Adrenal gland (tissue), 5 donors: ENCODE measurements around the gene UROC1.

Experiments used
- POLR2A ChIP-seq, 2 donors: fragments of 450-650 bp; IDR thresholded peaks; one replicate each; pipeline ENCODE4 v1.6.1; 2017; ENCODE audit warnings: antibody characterized with exemption in 2 of 2, mild to moderate bottlenecking in 2 of 2, moderate library complexity in 1 of 2
- TF ChIP-seq, protein P1 (sequence below), 6 experiments: fragments of 450-650 bp in 4 of 6; fragments of 200-600 bp in 2 of 6; sonication (generic) in 1 of 6; IDR thresholded peaks; 1 replicate in 5 of 6; 2 replicates in 1 of 6; pipeline versions ENCODE4 v1.5.1 to v1.8.0; 2016 to 2021; ENCODE audit warnings: antibody characterized with exemption in 6 of 6, mild to moderate bottlenecking in 2 of 6, moderate library complexity in 1 of 6
- donor health status: DM: no; HTN: no; CAD: no.

DNA sequence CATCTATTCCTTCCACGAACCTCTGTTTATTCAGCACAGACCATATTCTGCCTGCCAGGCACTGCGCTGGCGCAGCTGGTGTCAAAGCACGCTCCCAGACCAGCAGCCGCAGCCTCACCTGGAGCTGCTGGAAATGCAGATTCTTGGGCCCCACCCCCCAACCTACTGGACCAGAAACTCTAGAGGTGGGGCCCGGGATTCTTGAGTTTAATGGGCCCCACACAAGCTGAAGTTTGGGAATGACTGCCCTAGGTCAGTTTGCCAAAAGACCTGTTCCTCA, 13.4 kb upstream of the UROC1 start:
- no peak for TF ChIP-seq POLR2A (IDR thresholded peaks at IDR 0.05)
- TF ChIP-seq, protein P1, sequence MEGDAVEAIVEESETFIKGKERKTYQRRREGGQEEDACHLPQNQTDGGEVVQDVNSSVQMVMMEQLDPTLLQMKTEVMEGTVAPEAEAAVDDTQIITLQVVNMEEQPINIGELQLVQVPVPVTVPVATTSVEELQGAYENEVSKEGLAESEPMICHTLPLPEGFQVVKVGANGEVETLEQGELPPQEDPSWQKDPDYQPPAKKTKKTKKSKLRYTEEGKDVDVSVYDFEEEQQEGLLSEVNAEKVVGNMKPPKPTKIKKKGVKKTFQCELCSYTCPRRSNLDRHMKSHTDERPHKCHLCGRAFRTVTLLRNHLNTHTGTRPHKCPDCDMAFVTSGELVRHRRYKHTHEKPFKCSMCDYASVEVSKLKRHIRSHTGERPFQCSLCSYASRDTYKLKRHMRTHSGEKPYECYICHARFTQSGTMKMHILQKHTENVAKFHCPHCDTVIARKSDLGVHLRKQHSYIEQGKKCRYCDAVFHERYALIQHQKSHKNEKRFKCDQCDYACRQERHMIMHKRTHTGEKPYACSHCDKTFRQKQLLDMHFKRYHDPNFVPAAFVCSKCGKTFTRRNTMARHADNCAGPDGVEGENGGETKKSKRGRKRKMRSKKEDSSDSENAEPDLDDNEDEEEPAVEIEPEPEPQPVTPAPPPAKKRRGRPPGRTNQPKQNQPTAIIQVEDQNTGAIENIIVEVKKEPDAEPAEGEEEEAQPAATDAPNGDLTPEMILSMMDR (IDR thresholded peaks at IDR 0.05): no peak
